Measurements from ENCODE around the gene SPTBN5. TPM values are rescaled to one million over a fixed set of nuclear protein-coding genes. Genes with fewer than 3 reads are reported as not detected.

The SPTBN5 gene
- total and polyA plus RNA-seq, 4 donors, result 1.6 to 3.5 (median 1.9) TPM

- TF ChIP-seq CTCF (IDR thresholded peaks at IDR 0.05; ENCODE audit: control extremely low read depth, extremely low read depth), result no peak
- Histone ChIP-seq H3K27me3 (ENCODE audit: control insufficient read depth in 3 of 3, insufficient read depth in 3 of 3, low read length in 2 of 3) (no peaks in the 10 kb centered on the region), H3K9me3 (ENCODE audit: control insufficient read depth in 4 of 4, insufficient read depth in 3 of 4, low read length in 3 of 4) (no peaks in the 10 kb centered on the region), H3K4me1 (ENCODE audit: control insufficient read depth in 5 of 5, insufficient read depth in 5 of 5, low read length in 5 of 5) (peaks cover 0 to 28% (median 0%) of the 10 kb centered on the region in 5 donors), H3K36me3 (ENCODE audit: control insufficient read depth in 4 of 4, insufficient read depth in 4 of 4, low read length in 4 of 4) (peaks cover 0 to 41% (median 0%) of the 10 kb centered on the region in 4 donors), H3K4me3 (no peak overlapping the region), H3K27ac (ENCODE audit: low read depth in 1 of 2, low read length in 1 of 2) (peak overlapping the region in 1 of 2 donors; percentile 86), H3K9ac (ENCODE audit: insufficient read depth in 1 of 2, low read length in 2 of 2) (no peak overlapping the region)
- ATAC-seq (ENCODE audit: insufficient read depth, low FRiP score) (no peak), DNase-seq (no peak)
- WGBS, 2 donors, result 81 to 89% methylated on average over 5 of the region's 5 CpGs
These were observed 20.6 kb upstream of the SPTBN5 start for GRCh38 chr15:41914411-41914810.

- Histone ChIP-seq H3K27ac (ENCODE audit: low read depth in 1 of 2, low read length in 1 of 2) (peak overlapping the region in 1 of 2 donors; percentile 86), H3K9ac (ENCODE audit: insufficient read depth in 1 of 2, low read length in 2 of 2) (no peak overlapping the region), H3K27me3 (ENCODE audit: control insufficient read depth in 3 of 3, insufficient read depth in 3 of 3, low read length in 2 of 3) (no peaks in the 10 kb centered on the region), H3K4me1 (ENCODE audit: control insufficient read depth in 5 of 5, insufficient read depth in 5 of 5, low read length in 5 of 5) (peaks cover 0 to 17% (median 0%) of the 10 kb centered on the region in 5 donors), H3K4me3 (no peak overlapping the region), H3K36me3 (ENCODE audit: control insufficient read depth in 4 of 4, insufficient read depth in 4 of 4, low read length in 4 of 4) (peaks cover 0 to 41% (median under 1%) of the 10 kb centered on the region in 4 donors), H3K9me3 (ENCODE audit: control insufficient read depth in 4 of 4, insufficient read depth in 3 of 4, low read length in 3 of 4) (no peaks in the 10 kb centered on the region)
- WGBS, 2 donors, result 75 to 97% methylated on average over 3 of the region's 3 CpGs
- no peak for DNase-seq
- ATAC-seq (ENCODE audit: insufficient read depth, low FRiP score), result no peak
- TF ChIP-seq CTCF (IDR thresholded peaks at IDR 0.05; ENCODE audit: control extremely low read depth, extremely low read depth), result no peak
These were observed 19.4 kb upstream of the SPTBN5 start for GRCh38 chr15:41913256-41913655.

- peak overlapping the region; percentile 15 to 86 for H3K27ac ChIP-seq (ENCODE audit: low read depth in 1 of 2, low read length in 1 of 2)
- WGBS, 2 donors, result 82 to 83% methylated on average over 14 of the region's 14 CpGs
- TF ChIP-seq CTCF (IDR thresholded peaks at IDR 0.05; ENCODE audit: control extremely low read depth, extremely low read depth), result no peak
These were observed 18.0 kb upstream of the SPTBN5 start for GRCh38 chr15:41911691-41912345.

More at GRCh38 chr15:41911691-41912345, 18.0 kb upstream of the SPTBN5 start:
- H3K36me3 ChIP-seq (ENCODE audit: control insufficient read depth in 4 of 4, insufficient read depth in 4 of 4, low read length in 4 of 4), result peaks cover 0 to 42% (median 4%) of the 10 kb centered on the region in 4 donors
- H3K4me3 ChIP-seq, result no peak overlapping the region
- no peak for ATAC-seq (ENCODE audit: insufficient read depth, low FRiP score)
- H3K27me3 ChIP-seq (ENCODE audit: control insufficient read depth in 3 of 3, insufficient read depth in 3 of 3, low read length in 2 of 3), result no peaks in the 10 kb centered on the region
- H3K4me1 ChIP-seq (ENCODE audit: control insufficient read depth in 5 of 5, insufficient read depth in 5 of 5, low read length in 5 of 5), result peaks cover 0 to 11% (median 0%) of the 10 kb centered on the region in 5 donors
- H3K9ac ChIP-seq (ENCODE audit: insufficient read depth in 1 of 2, low read length in 2 of 2), result no peak overlapping the region
- no peak for DNase-seq
- no peaks in the 10 kb centered on the region for H3K9me3 ChIP-seq (ENCODE audit: control insufficient read depth in 4 of 4, insufficient read depth in 3 of 4, low read length in 3 of 4)

Measured in lung (tissue), 12 donors.